Ecto neural progenitor cell (in vitro differentiated cells): ENCODE data around the gene SIT1.
A peak's percentile ranks its signal among the peaks of the same experiment; 100 is the strongest.
"Not testable (repeated sequence)": the region's sequence is repeated elsewhere in the genome, so short reads cannot be mapped to it uniquely, and the experiment has no call there.

Experiments used
- DNase-seq: peaks from one replicate; pipeline ENCODE4 v3.0.0-alpha.2; 2018; ENCODE audit warnings: low spot score

The SIT1 gene

DNA sequence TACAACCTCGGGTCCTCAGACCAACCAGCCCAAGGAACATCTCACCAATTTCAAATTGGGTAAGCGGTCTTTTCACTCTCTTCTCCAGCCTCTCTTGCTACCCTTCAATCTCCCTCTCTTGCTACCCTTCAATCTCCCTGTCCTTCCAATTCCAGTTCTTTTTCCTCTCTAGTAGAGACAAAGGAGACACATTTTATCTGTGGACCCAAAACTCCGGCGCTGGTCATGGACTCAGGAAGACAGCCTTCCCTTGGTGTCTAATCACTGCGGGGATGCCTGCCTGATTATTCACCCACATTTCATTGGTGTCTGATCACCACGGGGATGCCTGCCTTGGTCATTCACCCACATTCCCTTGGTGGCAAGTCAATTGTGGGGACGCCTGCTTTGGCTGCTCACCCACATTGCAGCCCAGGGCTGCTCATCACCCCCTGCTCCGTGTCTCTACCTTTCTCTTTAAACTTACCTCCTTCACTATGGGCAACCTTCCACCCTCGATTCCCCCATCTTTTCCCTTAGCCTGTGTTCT, 13.2 kb downstream of the SIT1 start:
- DNase-seq = not testable (repeated sequence)

DNA sequence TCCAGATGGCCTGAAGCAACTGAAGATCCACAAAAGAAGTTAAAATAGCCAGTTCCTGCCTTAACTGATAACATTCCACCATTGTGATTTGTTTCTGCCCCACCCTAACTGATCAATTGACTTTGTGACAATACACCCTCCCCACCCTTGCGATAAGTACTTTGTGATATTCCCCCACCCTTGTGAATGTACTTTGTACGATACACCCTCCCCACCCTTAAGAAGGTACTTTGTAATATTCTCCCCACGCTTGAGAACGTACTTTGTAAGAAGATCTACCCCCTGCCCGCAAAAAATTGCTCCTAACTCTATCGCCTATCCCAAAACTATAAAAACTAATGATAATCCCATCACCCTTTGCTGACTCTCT, 13.9 kb downstream of the SIT1 start:
- not testable (repeated sequence) for DNase-seq

DNA sequence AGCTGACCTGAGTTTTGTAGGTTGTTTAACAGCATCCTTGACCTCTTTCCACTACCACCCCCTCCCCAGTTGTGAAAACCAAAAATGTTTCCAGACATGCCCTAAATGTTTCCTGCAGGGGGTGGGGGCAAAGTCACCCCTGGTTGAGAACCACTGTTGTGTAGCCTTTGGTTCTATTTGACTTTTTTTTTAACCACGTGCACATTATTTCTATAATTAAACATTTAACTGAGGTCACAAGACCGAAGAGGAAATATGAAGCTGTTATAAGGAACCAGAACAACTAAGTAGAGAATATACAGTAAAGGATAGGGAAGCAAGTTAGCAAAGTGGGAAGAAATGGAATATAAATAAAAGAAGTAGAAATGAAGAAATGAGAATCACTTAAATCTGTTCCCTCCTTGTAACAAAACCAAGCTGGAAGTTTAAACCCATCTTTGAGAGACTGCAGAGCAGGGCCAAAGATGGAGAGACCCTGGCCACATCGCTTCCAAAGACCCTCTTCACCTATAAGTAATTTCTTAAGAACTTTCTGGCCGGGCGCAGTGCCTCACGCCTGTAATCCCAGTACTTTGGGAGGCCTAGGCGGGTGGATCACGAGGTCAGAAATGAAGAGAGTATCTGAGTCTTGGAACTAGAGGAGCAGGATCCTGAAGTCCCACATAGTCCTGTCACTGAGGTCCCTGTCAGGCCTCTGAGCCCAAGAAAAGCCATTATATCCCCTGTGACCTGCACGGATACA, 14.4 kb downstream of the SIT1 start:
- DNase-seq = no peak

DNA sequence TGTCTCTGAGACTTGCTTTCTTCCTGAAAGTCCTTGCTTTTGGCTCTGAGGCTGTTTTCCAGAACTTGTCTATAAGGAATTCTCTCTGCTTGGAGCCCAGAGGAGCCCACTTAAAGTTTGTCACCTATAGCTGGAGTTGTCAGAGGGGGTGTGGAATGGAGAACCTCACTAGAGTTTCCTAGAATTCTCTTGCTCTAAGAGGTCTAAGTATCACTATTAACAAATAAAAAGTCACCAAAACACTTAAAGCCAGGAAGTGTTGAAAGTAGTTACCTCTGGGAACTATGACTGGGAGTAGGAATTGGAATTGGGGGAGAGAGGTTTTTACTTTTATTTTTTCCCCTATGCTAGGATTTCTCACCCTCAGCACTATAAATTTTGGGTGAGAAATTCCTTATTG, 15.0 kb downstream of the SIT1 start:
- no peak for DNase-seq

- no peak for DNase-seq
These were observed 21.1 kb downstream of the SIT1 start for GRCh38 chr9:35629597-35629996.

DNA sequence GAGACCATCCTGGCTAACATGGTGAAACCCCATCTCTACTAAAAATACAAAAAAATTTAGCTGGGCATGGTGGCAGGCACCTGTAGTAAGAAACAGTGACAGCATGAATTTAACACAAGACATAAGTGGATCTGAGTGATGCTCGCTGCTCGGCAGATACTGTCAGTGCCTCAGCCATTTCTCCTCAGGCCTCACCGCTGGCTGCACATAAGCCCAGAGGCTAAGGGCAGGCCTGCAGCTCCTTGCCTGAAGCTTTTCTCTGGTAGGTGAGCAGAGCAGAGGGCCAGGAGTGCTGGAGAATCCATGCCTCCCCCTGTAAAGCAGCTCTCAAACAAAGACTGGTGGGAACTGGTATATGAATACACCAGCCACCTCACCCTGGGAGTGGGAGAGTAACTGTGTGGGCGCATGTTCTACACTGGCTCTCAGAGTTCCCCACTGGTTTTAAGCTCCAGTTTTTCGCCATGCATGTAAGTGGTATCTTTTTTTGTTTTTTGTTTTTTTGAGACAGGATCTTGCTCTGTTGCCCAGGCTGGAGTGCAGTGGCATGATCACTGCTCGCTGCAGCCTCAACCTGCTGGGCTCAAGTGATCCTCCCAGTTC, 22.2 kb downstream of the SIT1 start:
- no peak for DNase-seq

DNA sequence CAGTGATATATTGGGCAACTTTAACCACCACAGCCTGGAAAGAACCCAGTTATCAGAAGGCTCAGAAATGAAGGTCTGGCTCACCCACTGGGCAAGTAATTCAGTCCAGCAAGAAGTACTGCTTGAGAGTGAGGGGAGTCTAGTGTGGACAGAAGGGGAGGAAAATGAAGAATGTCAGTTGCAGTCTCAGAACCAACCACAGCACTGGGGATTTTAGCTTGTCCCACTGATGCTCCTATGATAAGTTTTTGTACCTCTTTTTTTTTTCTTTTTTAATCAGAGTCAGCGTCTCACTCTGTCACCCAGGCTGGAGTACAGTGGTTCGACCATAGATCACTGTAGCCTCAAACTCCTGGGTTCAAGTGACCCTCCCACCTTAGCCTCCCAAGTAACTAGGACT, 23.2 kb downstream of the SIT1 start:
- no peak for DNase-seq

DNA sequence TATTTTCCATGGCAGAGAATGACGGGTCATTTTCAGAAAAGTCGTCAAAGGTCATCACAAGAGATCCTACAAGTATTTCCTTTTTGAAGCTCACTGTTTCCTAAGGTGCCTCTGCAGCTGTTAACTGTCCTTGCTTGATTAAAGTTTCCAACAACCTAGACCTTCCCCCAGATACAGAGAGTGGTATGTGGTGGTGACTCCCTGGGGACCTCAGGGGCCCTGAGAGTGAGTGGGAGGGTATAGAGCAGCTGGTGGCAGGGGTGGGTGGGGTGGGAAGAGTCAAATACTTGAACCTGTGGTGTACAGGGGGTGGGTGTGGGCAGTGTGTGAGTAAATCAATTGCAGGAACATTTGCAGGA, 31.0 kb downstream of the SIT1 start:
- no peak for DNase-seq

GRCh38 chr9:35618854-35619799, 31.6 kb downstream of the SIT1 start:
- no peak for DNase-seq

GRCh38 chr9:35618325-35618727, 32.4 kb downstream of the SIT1 start, which contains the start of gene CD72:
TSS of gene CD72 (minus strand) at chr9:35618413. CDS start at chr9:35618303, 110 bp downstream.
- no peak for DNase-seq

DNA sequence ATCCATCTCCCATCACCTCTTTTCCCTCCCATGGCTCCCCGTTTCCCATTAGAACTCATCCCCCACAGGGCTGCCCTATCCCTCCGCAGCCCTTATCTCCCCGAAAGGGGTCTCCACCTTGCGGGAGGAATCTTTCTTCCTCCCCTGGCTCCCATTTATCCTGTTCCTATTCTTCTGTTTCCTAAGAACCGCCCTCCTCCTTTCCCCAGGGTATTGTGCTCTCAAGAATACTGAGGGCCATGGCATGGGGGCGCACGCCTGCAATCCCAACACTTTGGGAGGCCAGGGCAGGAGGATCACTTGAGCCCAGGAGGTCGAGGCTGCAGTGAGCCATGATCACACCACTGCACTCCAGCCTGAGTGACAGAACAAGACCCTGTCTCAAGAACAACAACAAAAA, 33.2 kb downstream of the SIT1 start:
- DNase-seq = no peak

DNA sequence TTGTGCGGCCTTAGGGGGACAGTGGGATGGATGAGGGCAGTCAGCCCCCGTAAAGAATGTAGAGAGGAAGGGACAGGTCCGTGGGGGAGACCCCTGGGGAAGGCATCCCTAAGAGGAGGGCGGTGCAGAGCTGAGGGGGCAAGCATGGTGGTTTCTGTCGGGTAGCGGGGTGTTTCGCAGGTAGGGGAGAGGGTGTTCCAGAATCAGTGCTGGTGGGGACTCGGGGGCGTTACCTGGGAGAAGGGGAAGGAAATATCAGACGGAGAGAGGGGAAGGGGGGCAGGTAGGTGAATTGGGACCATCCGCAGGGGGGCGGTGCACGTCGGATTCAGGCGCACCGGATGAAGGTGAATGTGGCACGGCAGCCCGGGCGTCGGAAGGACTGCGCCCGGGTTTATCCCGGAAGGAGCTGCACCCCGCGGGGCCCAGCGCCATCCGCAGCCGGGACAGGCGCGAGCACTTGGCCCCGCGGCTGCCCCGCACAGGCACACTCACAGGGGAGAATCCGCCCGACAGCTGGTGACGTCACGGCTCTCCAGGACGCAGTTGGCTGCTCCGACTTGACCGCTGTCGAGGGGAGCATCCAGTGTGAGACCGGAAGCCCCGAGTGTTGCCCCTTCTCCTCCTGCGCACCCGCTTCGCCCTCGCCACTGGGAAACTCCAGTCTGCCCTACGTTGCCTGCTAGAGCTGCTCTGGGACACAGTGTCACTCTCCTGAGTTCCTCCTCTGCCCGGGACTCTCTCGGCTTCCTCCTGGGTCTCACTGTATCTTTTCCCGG, 33.9 kb downstream of the SIT1 start:
- peak; percentile 68 for DNase-seq

DNA sequence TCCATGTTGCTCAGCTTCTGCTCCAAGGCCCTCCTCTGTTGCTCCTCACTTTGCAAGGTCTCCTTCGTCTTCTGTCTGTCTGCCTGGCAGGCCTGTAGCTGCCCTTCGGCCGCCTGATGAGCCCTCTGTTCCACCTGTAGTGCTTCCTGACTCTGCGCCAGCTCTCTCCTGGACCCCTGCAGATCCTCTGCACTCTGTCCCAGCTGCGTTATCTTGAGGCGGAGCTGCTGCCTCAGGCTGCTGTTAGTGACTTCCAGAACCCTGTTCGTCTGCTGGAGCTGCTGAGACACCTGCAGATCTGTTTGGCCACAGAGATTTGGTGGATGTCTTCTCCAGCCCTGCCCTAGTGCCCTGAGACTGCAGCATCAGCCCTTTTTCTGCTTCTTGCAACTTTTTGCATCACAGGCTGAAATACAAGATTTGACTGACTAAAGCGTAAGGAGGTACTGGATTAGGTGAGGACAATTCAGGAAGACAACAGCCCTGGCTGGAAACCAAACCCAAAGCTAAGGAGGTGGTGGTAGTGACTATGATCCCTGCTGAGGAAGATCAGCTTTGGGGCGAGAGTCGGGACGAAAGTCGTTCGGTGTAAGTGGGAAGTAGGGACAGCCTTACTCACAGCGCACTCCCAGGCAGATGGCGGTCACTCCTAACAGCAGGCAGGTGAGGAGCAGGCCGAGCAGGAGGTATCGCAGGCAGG, 34.6 kb downstream of the SIT1 start:
- DNase-seq = no peak

DNA sequence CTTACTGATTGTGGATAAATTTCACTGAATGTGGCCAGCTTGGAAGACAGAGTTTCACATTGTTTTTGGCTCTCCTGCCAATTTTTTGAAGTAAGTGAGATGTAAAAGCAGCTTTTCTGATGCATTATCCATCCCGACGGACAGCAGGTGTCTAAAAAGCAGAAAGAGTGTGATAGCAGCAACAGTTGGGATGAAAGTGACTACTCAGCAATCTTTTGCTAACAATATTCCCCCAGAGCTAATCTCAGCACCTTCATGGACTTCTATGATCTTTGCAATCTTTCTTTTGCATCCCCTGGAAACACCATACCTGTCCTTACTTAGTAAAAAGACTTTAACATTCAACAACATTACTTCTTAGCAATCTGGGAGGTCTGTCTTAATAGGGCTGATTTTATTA, 37.9 kb downstream of the SIT1 start:
- DNase-seq = no peak

DNA sequence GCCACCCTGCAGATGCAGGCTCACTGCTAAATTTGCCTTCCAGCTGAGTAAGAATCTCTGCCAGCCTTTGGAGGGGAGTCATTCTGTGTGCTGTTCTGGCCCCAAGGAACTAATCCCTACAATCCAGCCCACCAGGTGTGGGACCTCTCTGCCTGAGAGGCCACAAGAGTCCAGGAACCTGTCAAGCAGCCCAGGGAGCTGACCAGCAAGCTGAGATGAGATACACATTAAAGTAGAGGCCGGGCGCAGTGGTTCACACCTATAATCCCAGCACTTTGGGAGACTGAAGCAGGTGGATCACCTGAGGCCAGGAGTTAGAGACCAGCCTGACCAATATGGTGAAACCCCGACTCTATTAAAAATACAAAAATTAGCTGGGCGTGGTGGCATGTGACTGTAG, 38.7 kb downstream of the SIT1 start:
- DNase-seq = not testable (repeated sequence)

DNA sequence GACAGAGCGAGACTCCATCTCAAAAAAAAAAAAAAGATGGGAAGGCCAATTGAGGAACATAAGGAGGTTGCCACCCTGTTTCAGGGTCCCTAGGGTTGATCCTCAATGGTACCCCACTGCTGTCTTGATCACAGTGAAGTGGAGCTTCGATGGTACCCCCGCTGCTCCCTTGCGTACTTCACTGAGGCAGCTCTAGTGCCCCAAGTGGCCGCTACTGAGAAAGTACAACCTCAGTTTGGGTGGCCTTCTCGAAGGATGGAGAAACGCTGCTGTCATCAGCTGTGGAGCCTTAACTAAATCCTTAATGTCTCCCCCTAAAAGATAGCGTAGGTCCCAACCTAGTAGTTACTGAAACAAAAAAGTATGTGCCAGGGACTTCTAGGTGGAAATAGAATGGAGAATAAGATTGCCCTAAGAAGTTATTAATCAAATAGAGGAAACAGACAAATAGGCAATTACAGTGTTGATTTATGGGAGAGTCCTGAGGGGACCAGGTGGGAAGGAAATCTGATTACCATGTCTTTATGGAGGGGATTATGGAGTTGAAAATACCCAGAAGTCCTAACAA, 39.4 kb downstream of the SIT1 start:
- DNase-seq = peak; percentile 56

DNA sequence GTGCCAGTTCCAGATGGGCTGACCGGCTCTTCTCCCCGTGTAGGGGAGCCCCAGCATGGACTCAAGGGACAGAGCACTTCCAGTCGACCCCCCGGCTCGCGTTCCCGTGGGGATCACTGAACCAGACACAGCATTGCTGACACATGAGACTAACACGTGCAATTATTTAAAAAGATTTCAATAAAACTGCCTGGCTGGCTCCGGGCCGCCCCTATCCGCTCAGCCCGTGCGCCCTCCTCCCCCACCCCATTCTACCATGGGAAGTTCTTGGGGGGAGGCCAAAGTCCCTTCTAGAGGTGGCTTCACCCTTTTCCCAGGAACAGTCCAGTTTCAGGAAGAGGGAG, 40.9 kb downstream of the SIT1 start:
- DNase-seq = no peak

DNA sequence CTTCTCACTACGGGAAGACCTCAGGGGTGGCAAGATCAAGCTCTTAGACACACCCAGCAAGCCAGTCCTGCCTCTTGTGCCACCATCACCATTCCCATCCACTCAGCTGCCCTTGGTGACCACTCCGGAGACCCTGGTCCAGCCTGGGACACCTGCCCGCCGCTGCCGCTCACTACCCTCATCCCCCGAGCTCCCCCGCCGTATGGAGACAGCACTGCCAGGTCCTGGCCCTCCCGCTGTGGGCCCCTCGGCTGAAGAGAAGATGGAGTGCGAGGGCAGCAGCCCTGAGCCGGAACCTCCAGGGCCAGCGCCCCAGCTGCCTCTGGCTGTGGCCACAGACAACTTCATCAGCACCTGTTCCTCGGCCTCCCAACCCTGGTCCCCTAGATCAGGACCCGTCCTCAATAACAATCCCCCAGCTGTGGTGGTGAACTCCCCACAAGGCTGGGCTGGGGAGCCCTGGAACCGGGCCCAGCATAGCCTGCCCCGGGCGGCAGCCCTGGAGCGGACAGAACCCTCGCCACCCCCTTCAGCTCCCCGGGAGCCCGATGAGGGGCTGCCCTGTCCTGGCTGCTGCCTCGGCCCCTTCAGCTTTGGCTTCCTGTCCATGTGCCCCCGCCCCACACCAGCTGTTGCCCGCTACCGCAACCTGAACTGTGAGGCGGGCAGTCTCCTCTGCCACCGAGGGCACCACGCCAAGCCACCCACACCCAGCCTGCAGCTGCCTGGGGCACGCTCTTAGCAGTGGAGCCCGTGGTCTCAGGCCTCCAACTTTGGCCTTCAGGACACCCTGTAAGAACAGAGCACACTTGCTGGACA, 41.5 kb downstream of the SIT1 start:
- DNase-seq = no peak

DNA sequence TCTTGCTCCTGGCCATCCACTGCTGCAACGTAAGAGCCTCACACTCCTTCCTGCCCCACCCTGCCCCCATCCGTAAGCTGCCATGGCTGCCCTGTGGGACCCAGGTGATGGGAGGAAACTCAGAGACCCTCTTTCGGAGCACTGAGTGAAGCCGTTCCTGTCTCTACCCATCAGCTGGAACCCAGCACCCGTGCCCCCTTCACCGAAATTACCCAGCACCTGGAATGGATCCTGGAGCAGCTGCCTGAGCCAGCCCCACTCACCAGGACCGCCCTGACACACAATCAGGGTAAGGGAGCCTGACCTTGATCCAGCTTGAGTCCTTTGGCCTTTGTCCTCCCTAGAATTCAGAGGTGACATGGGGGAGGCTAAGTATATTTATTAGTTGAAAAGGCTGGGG, 42.5 kb downstream of the SIT1 start:
- DNase-seq = no peak

- no peak for DNase-seq
These were observed 44.0 kb downstream of the SIT1 start for GRCh38 chr9:35606726-35607125.
